H9 (cell line): Measurements from ENCODE around the gene OR2S2. TPM values are rescaled to one million over a fixed set of nuclear protein-coding genes. Genes with fewer than 3 reads are reported as not detected.

Experiments used
- DNase-seq: peaks from one replicate; pipeline ENCODE4 v3.0.0-alpha.2; 2017
- H2AFZ ChIP-seq: one replicate; pipeline ENCODE4 v1.6.1; 2013; ENCODE audit warnings: mild to moderate bottlenecking, low read length, control low read depth, moderate library complexity
- H2AK5ac ChIP-seq: 2 replicates; pipeline ENCODE4 v1.6.1; 2013; ENCODE audit warnings: low read length, control low read depth, mixed read lengths; ENCODE audit not compliant: insufficient read length
- H2BK120ac ChIP-seq: one replicate; pipeline ENCODE4 v1.6.1; 2013; ENCODE audit warnings: low read depth, mild to moderate bottlenecking, low read length, control low read depth, inconsistent platforms; ENCODE audit not compliant: poor library complexity, severe bottlenecking
- H2BK12ac ChIP-seq: 2 replicates; pipeline ENCODE4 v1.6.1; 2013; ENCODE audit warnings: low read length, control low read depth, mixed read lengths, low read depth; ENCODE audit not compliant: insufficient read length
- H2BK15ac ChIP-seq: 2 replicates; pipeline ENCODE4 v1.6.1; 2013; ENCODE audit warnings: low read depth, low read length, control low read depth
- H2BK20ac ChIP-seq: one replicate; pipeline ENCODE4 v1.6.1; 2013; ENCODE audit warnings: low read depth, mild to moderate bottlenecking, low read length, control low read depth, inconsistent platforms; ENCODE audit not compliant: poor library complexity, severe bottlenecking
- H2BK5ac ChIP-seq: 2 replicates; pipeline ENCODE4 v1.6.1; 2013; ENCODE audit warnings: low read length, control low read depth, mixed read lengths; ENCODE audit not compliant: insufficient read length
- H3K14ac ChIP-seq: 2 replicates; pipeline ENCODE4 v1.6.1; 2013; ENCODE audit warnings: low read length, control low read depth; ENCODE audit not compliant: insufficient read depth
- H3K18ac ChIP-seq: 2 replicates; pipeline ENCODE4 v1.6.1; 2013; ENCODE audit warnings: low read depth, mild to moderate bottlenecking, mixed read lengths, low read length, control low read depth; ENCODE audit not compliant: insufficient read length
- H3K23ac ChIP-seq: 2 replicates; pipeline ENCODE4 v1.6.1; 2013; ENCODE audit warnings: low read length, control low read depth, mixed read lengths, low read depth; ENCODE audit not compliant: insufficient read length
- H3K23me2 ChIP-seq: 2 replicates; pipeline ENCODE4 v1.6.1; 2013; ENCODE audit warnings: low read depth, mild to moderate bottlenecking, mixed read lengths, low read length, control low read depth; ENCODE audit not compliant: insufficient read length, poor library complexity, severe bottlenecking
- H3K27ac ChIP-seq: 2 replicates; pipeline ENCODE4 v1.5.1; 2013; ENCODE audit warnings: low read length, control low read depth, mixed read lengths, low read depth; ENCODE audit not compliant: insufficient read length
- H3K27me3 ChIP-seq: 2 replicates; pipeline ENCODE4 v1.6.1; 2013; ENCODE audit warnings: low read length, control low read depth, inconsistent platforms; ENCODE audit not compliant: insufficient read depth
- H3K4ac ChIP-seq: 2 replicates; pipeline ENCODE4 v1.6.1; 2013; ENCODE audit warnings: low read depth, mild to moderate bottlenecking, control low read depth, inconsistent platforms, low read length, moderate library complexity
- H3K4me1 ChIP-seq: 2 replicates; pipeline ENCODE4 v1.6.1; 2013; ENCODE audit warnings: low read length, control low read depth, inconsistent platforms; ENCODE audit not compliant: insufficient read depth
- H3K4me2 ChIP-seq: 2 replicates; pipeline ENCODE4 v1.6.1; 2013; ENCODE audit warnings: low read length, control low read depth, mixed read lengths; ENCODE audit not compliant: insufficient read length, insufficient read depth
- H3K56ac ChIP-seq: 2 replicates; pipeline ENCODE4 v1.6.1; 2013; ENCODE audit warnings: low read depth, mild to moderate bottlenecking, mixed read lengths, low read length, control low read depth; ENCODE audit not compliant: insufficient read length
- H3K79me1 ChIP-seq: 2 replicates; pipeline ENCODE4 v1.6.1; 2013; ENCODE audit warnings: low read depth, mild to moderate bottlenecking, moderate library complexity, low read length, control low read depth, inconsistent platforms; ENCODE audit not compliant: insufficient read depth, poor library complexity, severe bottlenecking
- H3K79me2 ChIP-seq: 2 replicates; pipeline ENCODE4 v1.6.1; 2013; ENCODE audit warnings: low read length, control low read depth, inconsistent platforms; ENCODE audit not compliant: insufficient read depth
- H3K9ac ChIP-seq: 2 replicates; pipeline ENCODE4 v1.6.1; 2013; ENCODE audit warnings: low read length, control low read depth, mixed read lengths; ENCODE audit not compliant: insufficient read length; ENCODE audit errors: extremely low read depth
- H3K9me3 ChIP-seq: one replicate; pipeline ENCODE4 v1.6.1; 2013; ENCODE audit warnings: low read depth, low read length, inconsistent platforms; ENCODE audit not compliant: control insufficient read depth
- H3T11ph ChIP-seq: one replicate; pipeline ENCODE4 v1.6.1; 2013; ENCODE audit warnings: mild to moderate bottlenecking, low read length, control low read depth, inconsistent platforms
- H4K20me1 ChIP-seq: one replicate; pipeline ENCODE4 v1.6.1; 2013; ENCODE audit not compliant: control insufficient read depth, insufficient read length, insufficient read depth
- H4K5ac ChIP-seq: 2 replicates; pipeline ENCODE4 v1.6.1; 2013; ENCODE audit warnings: low read depth, mild to moderate bottlenecking, mixed read lengths, low read length, control low read depth; ENCODE audit not compliant: insufficient read length
- H4K8ac ChIP-seq: replicated peaks from 2 replicates; pipeline ENCODE4 v1.6.1; 2013; ENCODE audit warnings: low read length, control low read depth, mixed read lengths, low read depth; ENCODE audit not compliant: insufficient read length
- H4K91ac ChIP-seq: 2 replicates; pipeline ENCODE4 v1.6.1; 2013; ENCODE audit warnings: low read depth, mild to moderate bottlenecking, moderate library complexity, mixed read lengths, low read length, control low read depth; ENCODE audit not compliant: insufficient read length
- H3K27ac Mint-ChIP-seq, 3 experiments: 2 replicates in 2 of 3; 3 replicates in 1 of 3; pipeline ENCODE4 v1.8.0; 2020 to 2021; ENCODE audit warnings: mixed read lengths in 3 of 3, mild to moderate bottlenecking in 1 of 3, moderate library complexity in 1 of 3
- H3K27me3 Mint-ChIP-seq: 2 replicates; pipeline ENCODE4 v1.8.0; 2021; ENCODE audit warnings: low read depth, mild to moderate bottlenecking, moderate library complexity, mixed read lengths
- H3K36me3 Mint-ChIP-seq, 3 experiments: 2 replicates in 2 of 3; 3 replicates in 1 of 3; pipeline ENCODE4 v1.8.0; 2020 to 2021; ENCODE audit warnings: low read depth in 3 of 3, mixed read lengths in 3 of 3; ENCODE audit not compliant: insufficient read depth in 1 of 3
- H3K4me1 Mint-ChIP-seq, 2 experiments: 2 replicates each; pipeline ENCODE4 v1.8.0; 2020; ENCODE audit warnings: mixed read lengths in 2 of 2
- H3K4me3 Mint-ChIP-seq, 2 experiments: 2 replicates in 1 of 2; 3 replicates in 1 of 2; pipeline ENCODE4 v1.8.0; 2020 to 2021; ENCODE audit warnings: mild to moderate bottlenecking in 2 of 2, mixed read lengths in 2 of 2, moderate library complexity in 1 of 2
- H3K9me3 Mint-ChIP-seq, 2 experiments: 2 replicates in 1 of 2; 3 replicates in 1 of 2; pipeline ENCODE4 v1.8.0; 2020; ENCODE audit warnings: mild to moderate bottlenecking in 2 of 2, mixed read lengths in 2 of 2, moderate library complexity in 1 of 2
- WGBS: extraction: QIAGEN DNeasy Blood & Tissue Kit; methylation state at CpG from one replicate; pipeline ENCODE4 v1.1.7; 2013; ENCODE audit warnings: missing lambda C conversion rate, low lambda C conversion rate, mixed read lengths; ENCODE audit not compliant: insufficient read length; ENCODE audit errors: extremely low coverage; 5-methylcytosine and 5-hydroxymethylcytosine counted together
- total RNA-seq: library from RNA; stranded (reverse); gene quantifications from 2 replicates; pipeline ENCODE4 v1.2.1, GENCODE V29; 2021
- TF ChIP-seq, protein P1 (sequence below): fragments of 200-600 bp; sonication (generic); conservative IDR thresholded peaks from 3 replicates; pipeline ENCODE4 v1.8.0; 2021; ENCODE audit warnings: antibody characterized with exemption, mild to moderate bottlenecking

Gene OR2S2
- total RNA-seq, 1 experiment from 2014 or later: not detected

DNA sequence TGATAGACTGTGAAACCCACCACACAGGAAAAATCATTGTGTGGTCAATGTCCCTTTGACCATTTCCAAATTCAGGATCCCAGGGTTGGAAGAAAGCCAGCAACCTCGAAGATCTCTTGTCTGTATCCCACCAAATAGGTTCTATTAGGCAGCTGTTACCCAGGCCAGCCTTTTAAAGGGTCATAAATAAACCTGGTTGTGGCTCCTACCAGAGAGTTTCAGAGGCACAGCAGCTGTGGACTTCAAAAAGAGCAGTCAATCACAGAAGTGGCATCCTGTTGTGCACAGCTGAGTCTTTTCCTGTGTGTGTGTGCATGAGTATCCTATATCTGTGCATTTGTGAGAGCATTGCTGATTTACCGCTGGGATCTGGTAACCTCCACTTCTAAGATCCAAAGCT lies 23.7 kb upstream of the OR2S2 start:
- no CpG with 5 or more reads among the region's 2 CpGs for WGBS
- Histone ChIP-seq H2BK12ac (no peak overlapping the region), H3K27me3 (no peaks in the 10 kb centered on the region), H3K9ac (no peak overlapping the region), H2BK5ac (no peak overlapping the region), H3K23ac (no peak overlapping the region), H3K23me2 (no peaks in the 10 kb centered on the region), H2BK15ac (no peak overlapping the region), H3K14ac (no peak overlapping the region), H3K79me1 (no peaks in the 10 kb centered on the region), H4K20me1 (no peaks in the 10 kb centered on the region), H3K27ac (no peak overlapping the region), H3K56ac (no peak overlapping the region), H4K5ac (no peak overlapping the region), H3K4me2 (no peak overlapping the region), H4K8ac (no peak overlapping the region), H4K91ac (no peak overlapping the region), H2AFZ (no peak overlapping the region), H3K9me3 (no peaks in the 10 kb centered on the region), H3K4me1 (no peaks in the 10 kb centered on the region), H3K18ac (no peak overlapping the region), H2AK5ac (no peak overlapping the region), H3K4ac (no peak overlapping the region), H2BK20ac (no peak overlapping the region), H2BK120ac (no peak overlapping the region), H3T11ph (no peak overlapping the region), H3K79me2 (no peaks in the 10 kb centered on the region)
- peaks cover 20% of the 10 kb centered on the region for H3K27me3 Mint-ChIP-seq
- TF ChIP-seq, protein P1, sequence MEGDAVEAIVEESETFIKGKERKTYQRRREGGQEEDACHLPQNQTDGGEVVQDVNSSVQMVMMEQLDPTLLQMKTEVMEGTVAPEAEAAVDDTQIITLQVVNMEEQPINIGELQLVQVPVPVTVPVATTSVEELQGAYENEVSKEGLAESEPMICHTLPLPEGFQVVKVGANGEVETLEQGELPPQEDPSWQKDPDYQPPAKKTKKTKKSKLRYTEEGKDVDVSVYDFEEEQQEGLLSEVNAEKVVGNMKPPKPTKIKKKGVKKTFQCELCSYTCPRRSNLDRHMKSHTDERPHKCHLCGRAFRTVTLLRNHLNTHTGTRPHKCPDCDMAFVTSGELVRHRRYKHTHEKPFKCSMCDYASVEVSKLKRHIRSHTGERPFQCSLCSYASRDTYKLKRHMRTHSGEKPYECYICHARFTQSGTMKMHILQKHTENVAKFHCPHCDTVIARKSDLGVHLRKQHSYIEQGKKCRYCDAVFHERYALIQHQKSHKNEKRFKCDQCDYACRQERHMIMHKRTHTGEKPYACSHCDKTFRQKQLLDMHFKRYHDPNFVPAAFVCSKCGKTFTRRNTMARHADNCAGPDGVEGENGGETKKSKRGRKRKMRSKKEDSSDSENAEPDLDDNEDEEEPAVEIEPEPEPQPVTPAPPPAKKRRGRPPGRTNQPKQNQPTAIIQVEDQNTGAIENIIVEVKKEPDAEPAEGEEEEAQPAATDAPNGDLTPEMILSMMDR: no peak
- H3K4me3 Mint-ChIP-seq: no peak overlapping the region
- H3K9me3 Mint-ChIP-seq: no peaks in the 10 kb centered on the region; a peak in 1 of 5 replicates
- no peaks in the 10 kb centered on the region for H3K36me3 Mint-ChIP-seq
- DNase-seq: no peak
- no peak overlapping the region for H3K27ac Mint-ChIP-seq
- H3K4me1 Mint-ChIP-seq: no peaks in the 10 kb centered on the region
